Adipose tissue (tissue), 3 donors: Measurements from ENCODE around the gene SLC19A1. TPM values are rescaled to one million over a fixed set of nuclear protein-coding genes. Genes with fewer than 3 reads are reported as not detected.
"Not testable (repeated sequence)": the region's sequence is repeated elsewhere in the genome, so short reads cannot be mapped to it uniquely, and the experiment has no call there.

Experiments used
- H3K27ac ChIP-seq: one replicate; pipeline ENCODE4 v1.5.1; 2013; ENCODE audit warnings: low read depth, low read length
- WGBS, 3 donors: extraction: QIAGEN DNeasy Blood & Tissue Kit; methylation state at CpG; one replicate each; pipeline ENCODE4 v1.1.7; 2013; 5-methylcytosine and 5-hydroxymethylcytosine counted together
- polyA plus RNA-seq, 3 donors: library from polyadenylated mRNA; stranded (reverse); fragments of 200-250 nt; gene quantifications; one replicate each; pipeline ENCODE4 v1.2.3, GENCODE V29; 2013
- donor health status: healthy with polysubstance abuse.
- donor health status: Bipolar disorder and iron deficiency.
- donor health status: healthy.

The SLC19A1 gene
- polyA plus RNA-seq, 3 donors: 7.0 to 24.2 (median 9.3) TPM

- whole genome bisulfite sequencing, 3 donors: 88 to 92% (median 89%) methylated on average over 8 of the region's 8 CpGs
- H3K27ac ChIP-seq: not testable (repeated sequence)
Measured at GRCh38 chr21:45561241-45561640, 19.0 kb upstream of the SLC19A1 start.

GRCh38 chr21:45560106-45561021 is 18.1 kb upstream of the SLC19A1 start:
- 74 to 86% (median 85%) methylated on average over 30 of the region's 30 CpGs for WGBS, 3 donors
- no peak overlapping the region for H3K27ac ChIP-seq

DNA sequence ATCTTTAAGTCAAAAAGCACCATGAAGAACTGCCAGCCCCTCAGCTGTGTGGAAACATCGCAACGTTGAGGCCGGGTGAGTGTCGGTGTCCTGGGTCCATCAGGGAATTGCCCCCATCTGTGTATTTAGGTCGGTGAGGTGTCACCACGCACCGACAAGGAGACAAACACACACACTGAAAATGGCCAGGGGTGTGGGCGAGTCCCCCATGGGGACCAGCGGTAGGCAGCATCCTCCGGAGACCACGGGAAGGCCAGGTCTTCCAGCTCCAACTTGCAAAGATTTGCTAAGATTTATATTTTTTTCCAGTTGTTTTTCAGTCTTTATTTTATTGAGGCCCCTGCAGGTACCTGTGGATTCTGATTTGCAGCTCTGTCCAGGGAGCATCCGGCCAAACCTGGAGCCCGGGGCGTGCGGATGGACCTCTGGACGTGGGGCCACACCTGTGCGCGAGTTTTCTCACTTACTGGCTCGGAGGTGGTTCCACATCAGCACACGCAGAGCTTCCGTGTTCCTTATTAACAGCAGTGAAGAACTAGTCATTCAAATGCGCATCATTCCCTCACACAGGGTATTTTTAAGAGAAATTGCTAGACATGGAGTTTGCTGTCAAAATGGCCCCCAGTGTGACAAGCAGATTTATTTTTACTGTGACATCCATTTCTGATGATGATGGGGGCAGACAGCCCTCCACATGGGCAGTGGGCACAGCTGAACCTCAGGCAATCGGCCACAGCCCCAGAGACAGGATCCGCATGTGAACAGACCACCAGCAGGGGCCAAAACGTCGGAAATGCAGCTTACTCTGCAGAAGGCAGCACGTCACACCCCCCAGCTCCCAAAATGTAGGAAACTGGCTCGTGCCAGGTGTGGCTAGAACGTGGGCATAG is 17.2 kb upstream of the SLC19A1 start:
- 76 to 83% (median 81%) methylated on average over 29 of the region's 29 CpGs for WGBS, 3 donors
- no peak overlapping the region for H3K27ac ChIP-seq

- 76 to 85% (median 84%) methylated on average over 26 of the region's 26 CpGs for WGBS, 3 donors
- H3K27ac ChIP-seq: no peak overlapping the region
Measured at GRCh38 chr21:45558044-45558721, 15.9 kb upstream of the SLC19A1 start.

DNA sequence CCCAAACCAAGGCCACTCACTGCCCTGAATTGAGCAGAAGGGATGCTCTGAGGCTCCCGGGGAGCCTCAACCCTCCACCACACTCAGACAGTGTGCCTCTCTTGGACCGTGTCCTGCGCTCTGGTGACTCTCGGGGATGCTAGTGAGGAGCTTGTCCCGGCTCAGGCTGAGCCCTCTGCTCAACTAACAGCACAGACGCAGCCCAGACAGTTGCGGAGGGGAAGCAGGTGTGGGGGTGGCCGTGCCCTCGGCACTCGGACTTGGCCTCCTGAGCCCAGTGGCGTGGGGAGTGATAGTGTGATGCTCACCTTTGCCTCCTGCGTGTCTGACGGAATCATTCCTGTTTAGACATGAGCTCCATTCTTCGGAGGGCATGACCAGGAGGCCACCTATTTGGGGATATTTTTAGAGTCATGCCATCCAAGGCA is 15.4 kb upstream of the SLC19A1 start:
- H3K27ac ChIP-seq: no peak overlapping the region
- 84 to 86% (median 85%) methylated on average over 14 of the region's 14 CpGs for WGBS, 3 donors

GRCh38 chr21:45556645-45557615 is 14.7 kb upstream of the SLC19A1 start:
- WGBS, 3 donors: 75 to 86% (median 78%) methylated on average over 30 to 33 of the region's 33 CpGs
- H3K27ac ChIP-seq: no peak overlapping the region

DNA sequence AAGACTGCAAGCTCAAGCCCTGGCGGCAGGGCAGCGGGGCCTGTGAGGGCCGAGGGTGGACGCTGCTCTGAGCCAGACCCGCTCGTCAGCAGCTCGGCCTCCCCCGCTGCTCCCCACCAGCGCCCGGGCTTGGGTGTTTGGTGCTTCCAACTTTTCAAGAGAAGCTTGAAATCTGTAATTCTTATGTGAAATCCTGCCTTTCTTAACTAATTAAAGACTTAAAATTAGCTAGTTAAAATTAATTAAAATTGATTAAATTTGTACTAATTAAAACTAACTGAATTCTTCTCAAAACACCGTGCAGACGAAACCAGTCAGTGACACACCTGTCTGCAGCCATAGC is 14.0 kb upstream of the SLC19A1 start:
- WGBS, 3 donors: 30 to 48% (median 45%) methylated on average over 12 of the region's 12 CpGs
- no peak overlapping the region for H3K27ac ChIP-seq

- WGBS, 3 donors: 1 to 8% (median 2%) methylated on average over 43 to 62 of the region's 62 CpGs
- peak overlapping the region; percentile 22 for H3K27ac ChIP-seq
Measured at GRCh38 chr21:45555557-45556301, 13.5 kb upstream of the SLC19A1 start.

GRCh38 chr21:45555251-45555556 is 13.0 kb upstream of the SLC19A1 start:
- WGBS, 3 donors: 0 to 2% (median 1%) methylated on average over 5 to 20 of the region's 34 CpGs
- H3K27ac ChIP-seq: no peak overlapping the region

DNA sequence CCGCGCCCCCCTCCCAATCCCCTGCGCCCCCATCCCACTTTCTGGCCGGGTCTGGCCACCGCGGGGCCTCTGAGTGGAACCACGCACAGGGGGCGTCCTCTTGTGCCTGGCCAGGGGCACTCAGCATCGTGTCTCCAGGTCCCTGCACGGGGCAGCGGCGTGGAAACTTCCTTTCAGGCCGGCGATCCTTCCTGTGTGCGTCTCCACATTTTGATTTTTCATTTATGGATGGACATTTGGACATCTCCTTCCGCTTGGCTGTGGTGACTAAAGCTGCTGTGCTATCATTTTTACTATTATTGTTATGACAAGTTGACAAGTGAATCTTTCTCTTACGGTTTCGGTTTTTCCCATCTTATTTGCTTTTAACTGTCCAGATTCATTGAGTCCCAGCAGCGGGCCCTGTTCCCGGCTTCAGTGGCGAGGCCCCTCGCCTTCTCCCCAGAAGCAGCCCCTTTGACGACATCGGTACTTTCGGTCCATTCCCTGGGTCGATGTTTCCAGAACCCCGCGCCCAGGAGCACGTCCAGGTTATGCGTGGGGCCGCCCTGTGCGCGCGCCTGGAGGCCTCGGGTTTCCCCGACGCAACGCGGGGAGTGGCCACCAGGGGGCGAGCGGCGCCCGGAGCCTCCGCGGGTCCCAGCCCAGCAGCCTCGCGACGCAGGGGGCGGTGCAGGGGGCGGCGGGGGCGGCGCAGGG is 12.4 kb upstream of the SLC19A1 start:
- peak overlapping the region; percentile 29 for H3K27ac ChIP-seq
- 1 to 3% (median 2%) methylated on average over 37 to 53 of the region's 53 CpGs for WGBS, 3 donors

- WGBS, 3 donors: 74 to 78% (median 76%) methylated on average over 28 to 29 of the region's 29 CpGs
- no peak overlapping the region for H3K27ac ChIP-seq
Measured at GRCh38 chr21:45552696-45553391, 10.6 kb upstream of the SLC19A1 start.

DNA sequence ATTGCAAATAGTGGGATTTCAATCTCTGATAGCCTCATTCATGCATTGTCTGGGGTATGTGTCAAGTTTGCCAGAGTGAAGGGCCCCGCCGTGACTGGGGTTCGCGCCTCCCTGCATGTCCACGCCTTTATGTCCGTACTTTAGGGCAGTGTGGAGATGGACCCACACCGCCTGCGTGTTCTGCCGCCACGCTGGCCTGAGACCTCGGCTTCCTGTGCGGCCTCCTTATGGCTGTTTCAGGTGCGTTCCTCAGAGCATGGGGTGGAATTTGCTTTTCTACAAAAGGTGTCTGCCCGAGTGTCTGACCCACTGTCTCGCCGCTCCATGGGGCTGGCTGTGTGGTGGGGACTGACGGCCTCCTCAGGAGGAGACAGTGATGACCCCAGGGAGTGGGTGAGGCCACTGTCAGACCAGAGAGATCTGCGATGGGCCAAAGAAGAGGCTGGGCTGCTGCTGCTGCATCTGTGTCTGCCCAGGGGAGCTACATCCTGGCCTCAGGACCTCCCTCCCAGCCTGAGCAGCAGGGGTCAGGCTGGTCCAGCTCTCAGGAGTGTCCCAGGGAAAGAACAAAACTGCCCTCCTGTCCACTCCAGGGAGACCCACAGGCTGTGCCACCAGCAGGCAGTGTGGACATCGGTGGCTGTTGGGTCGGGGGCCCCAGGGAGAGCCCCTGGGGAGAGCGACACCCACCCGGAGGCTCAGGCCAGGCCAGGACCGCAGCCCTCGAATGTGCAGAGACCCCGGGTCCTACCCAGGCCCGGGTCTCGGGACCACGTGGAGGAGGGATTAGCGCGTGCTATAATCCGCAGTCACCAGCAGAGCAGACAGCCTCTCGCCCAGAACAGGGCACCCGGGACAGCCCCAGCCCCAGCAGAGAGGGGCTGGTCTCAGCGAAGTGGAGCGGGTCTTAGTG is 9.8 kb upstream of the SLC19A1 start:
- H3K27ac ChIP-seq: no peak overlapping the region
- WGBS, 3 donors: 85 to 89% (median 86%) methylated on average over 35 of the region's 35 CpGs

- H3K27ac ChIP-seq: no peak overlapping the region
- 33 to 63% (median 36%) methylated on average over 8 of the region's 8 CpGs for WGBS, 3 donors
Measured at GRCh38 chr21:45551316-45551715, 9.1 kb upstream of the SLC19A1 start.

GRCh38 chr21:45550522-45551210 is 8.4 kb upstream of the SLC19A1 start:
- H3K27ac ChIP-seq: peak overlapping the region; percentile 89
- WGBS, 3 donors: 30 to 47% (median 36%) methylated on average over 15 to 17 of the region's 17 CpGs
